GM18505 (cell line): ENCODE data around the gene MAGI3.
"Not testable (repeated sequence)": the region's sequence is repeated elsewhere in the genome, so short reads cannot be mapped to it uniquely, and the experiment has no call there.

ENCODE experiments used
- ATAC-seq: cut with Tn5 transposase; IDR thresholded peaks from one replicate; pipeline ENCODE4 v1.9.1; 2021; ENCODE audit not compliant: unreplicated experiment
- POLR2A ChIP-seq: IDR thresholded peaks from 4 replicates; pipeline ENCODE4 v1.6.1; 2011; ENCODE audit warnings: borderline replicate concordance; ENCODE audit not compliant: insufficient read depth, insufficient read length; ENCODE audit errors: extremely low read depth

The MAGI3 gene

DNA sequence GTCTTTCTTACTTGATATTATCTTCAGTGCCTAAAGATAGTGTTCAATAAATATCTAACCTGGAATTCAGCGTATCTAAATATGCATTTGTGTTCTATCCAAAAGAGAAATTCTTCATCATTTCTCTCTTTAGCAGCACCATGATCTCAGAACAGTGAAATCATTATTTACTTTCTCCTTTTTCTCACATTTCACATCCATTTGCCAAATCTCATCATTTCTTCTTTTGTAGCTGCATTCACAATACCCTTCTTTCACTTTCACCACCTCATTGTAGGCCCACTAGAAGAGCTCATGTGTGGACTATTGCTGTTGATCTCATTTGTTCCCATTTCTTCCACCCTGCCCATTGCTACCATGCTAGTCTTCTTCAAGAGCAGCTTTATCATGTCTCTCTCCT is 191.0 kb downstream of the MAGI3 start:
- TF ChIP-seq POLR2A, result no peak

DNA sequence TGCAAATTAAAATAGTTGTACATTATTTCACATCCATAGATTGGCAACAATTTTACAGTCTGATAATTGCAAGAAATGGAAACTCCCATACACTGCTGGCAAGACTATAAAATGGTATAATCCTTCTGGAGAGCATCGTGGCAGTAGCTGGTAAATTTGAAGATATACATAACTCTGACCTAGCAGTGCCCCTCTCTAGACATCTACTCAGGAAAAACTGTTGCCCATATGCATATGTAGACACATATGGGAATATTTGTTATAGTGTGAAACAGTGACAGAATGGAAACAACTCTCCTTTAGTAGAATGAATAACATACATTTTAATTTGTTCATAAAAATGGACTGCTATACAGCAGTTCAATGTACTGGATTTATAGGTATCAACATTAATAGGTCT is 191.8 kb downstream of the MAGI3 start:
- ATAC-seq, result no peak
- no peak for TF ChIP-seq POLR2A

More for the DNA sequence above, 191.0 kb downstream of the MAGI3 start:
- no peak for ATAC-seq

DNA sequence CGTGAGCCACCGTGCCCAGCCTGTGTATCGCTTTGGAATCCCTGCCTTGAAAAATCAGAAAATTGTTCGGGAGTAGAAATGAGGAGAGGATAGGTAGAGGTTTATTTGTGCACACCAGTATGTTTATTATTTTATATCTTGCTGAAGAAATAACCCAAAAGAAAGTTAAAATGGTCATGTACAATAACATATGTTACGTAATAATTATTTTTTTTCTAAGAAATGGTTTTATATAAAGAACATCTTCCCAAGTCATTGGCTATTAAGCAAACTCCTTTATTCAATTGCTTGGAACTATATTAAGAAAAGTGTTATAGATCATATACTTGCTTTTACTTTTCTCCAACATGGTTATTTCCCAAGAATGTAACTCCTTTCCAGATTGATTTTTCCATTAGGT is 197.2 kb downstream of the MAGI3 start:
- no peak for TF ChIP-seq POLR2A

DNA sequence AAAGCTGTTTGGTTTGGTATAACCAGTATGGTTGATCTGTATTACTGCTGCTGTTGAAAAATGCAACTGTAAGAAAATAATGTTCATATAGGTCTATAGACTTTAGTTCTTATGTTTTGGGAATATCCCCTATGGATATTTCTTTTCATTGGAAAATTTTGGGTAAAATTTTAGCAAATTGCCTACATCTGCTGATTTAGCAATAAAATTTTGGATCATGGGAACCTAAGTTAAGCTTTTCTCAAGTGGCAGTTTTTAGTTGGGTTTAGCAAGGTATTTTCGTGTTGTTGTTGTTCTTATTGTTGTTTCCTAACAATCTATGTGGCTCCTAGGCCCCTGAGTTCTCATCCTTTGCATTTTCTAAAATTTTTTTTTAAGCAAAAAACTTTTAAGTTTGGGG is 201.9 kb downstream of the MAGI3 start:
- no peak for TF ChIP-seq POLR2A
- ATAC-seq, result no peak

More for the DNA sequence above, 197.2 kb downstream of the MAGI3 start:
- ATAC-seq, result no peak

DNA sequence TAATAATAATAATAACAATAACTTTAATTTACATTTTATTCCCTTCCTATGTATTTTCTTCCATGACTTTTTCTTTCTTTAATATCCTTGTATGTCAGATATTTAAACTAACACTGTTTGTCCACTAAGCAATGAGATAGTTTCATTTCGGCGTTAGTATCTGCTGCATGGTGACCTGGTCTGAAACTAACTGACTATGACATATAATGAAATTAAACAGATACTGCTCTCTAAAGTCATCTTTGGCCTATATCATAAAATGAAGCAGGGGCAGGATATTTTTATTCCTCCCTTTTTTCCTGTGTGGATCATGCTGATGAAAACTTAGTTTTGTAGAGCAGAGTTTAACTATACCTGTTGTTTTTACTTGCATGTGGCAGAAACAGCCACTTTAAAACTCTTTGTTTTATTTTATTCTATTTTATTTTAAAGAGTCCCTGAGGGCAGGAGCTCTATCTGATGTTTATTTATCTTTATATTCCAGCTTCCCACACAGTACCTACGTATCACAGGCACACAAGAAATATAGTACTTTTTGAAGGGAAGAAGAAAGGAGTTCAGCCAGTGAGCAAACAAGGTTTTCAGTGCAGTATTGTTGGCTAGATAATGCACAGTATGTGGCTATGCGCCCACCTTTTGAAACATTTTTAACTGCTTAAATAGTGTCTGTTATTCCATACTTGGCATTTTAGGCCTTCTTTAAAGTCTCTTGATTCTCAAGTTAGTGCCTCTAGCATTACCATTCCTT is 203.4 kb downstream of the MAGI3 start:
- no peak for TF ChIP-seq POLR2A
- ATAC-seq, result no peak

DNA sequence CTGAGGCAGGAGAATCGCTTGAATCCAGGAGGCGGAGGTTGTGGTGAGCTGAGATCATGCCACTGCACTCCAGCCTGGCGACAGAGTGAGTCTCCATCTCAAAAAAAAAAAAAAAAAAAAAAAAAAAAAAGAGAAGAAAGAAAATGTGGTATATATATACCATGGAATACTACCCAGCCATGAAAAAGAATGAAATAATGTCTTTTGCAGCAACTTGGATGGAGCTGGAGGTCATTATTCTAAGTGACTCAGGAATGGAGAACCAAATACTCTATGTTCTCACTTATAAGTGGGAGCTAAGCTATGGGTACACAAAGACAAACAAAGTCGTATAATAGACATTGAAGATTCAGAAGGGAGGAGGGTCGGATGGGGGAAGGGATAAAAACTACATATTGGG is 214.2 kb downstream of the MAGI3 start:
- ATAC-seq, result not testable (repeated sequence)

DNA sequence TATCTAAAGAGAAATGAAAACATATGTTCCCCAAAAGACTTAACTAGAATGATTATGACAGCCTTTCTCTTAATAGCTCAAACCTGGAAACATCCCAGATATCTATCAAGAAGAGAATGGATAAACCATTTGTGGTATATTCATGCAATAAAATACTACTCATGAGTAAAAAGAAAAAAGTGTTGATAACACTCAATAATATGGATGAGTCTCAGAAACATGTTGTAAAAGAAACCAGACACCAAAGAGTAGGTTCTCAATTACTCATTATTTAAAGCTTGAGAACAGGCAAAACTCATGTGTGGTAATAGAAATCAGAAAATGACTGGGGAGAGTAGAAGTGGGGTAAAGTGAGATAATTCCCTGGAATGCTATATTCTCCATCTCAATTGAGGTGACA is 214.8 kb downstream of the MAGI3 start:
- no peak for TF ChIP-seq POLR2A
- ATAC-seq, result no peak

DNA sequence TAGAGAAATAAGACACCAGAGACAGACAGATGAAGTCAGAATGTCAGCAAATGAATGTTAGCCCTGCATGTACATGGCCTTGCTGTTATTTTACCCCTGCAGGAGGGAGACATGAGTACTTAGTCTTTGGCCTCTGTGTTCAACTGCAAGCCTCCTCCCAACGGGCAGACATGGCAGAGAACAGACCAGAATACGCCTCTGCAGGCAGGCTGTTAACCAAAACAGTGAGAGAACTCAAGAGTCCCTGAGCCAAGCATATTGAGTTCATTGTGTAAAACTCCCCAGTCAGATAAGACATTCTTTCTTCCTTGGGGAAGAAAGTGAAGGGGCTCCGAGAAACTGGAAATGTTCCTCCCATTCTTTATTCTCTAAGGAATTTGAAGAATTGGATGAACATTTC is 218.1 kb downstream of the MAGI3 start:
- no peak for ATAC-seq
- TF ChIP-seq POLR2A, result no peak

DNA sequence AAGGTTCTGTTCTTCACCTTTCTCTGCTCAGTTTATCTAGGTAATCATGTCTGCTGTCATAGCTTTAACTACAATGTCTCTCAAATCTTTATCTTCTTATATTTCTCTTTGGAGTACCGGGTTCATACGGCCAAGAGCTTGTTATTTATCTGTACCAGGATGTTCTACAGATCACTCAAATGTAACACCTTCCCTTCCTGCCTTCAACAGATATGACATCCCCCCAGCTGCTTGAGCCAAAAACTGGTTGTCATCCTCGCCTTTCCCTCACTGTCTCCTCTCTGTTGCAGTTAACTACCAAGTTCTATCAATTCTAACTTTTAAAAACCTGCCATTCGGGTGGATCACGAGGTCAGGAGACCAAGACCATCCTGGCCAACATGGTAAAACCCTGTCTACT is 220.1 kb downstream of the MAGI3 start:
- no peak for TF ChIP-seq POLR2A
- no peak for ATAC-seq

DNA sequence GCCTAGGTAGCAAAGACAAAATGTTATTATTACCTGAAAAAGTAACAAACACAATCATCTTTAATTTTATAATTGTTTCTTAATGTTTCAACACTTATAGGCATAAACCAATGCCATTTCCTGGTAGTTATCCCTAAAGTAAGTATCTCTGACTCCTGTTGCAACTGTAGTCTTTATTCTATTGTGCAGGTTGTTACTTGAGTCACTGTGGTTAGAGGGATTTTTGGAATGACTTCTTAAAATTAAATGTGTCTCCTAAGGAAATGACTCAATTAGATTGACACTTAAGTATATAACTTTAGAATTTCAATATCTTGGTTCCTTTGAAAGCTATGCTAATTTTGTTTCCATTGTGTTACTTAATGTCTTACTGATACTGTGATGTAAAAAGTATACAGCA is 225.1 kb downstream of the MAGI3 start:
- TF ChIP-seq POLR2A, result no peak
- ATAC-seq, result no peak

DNA sequence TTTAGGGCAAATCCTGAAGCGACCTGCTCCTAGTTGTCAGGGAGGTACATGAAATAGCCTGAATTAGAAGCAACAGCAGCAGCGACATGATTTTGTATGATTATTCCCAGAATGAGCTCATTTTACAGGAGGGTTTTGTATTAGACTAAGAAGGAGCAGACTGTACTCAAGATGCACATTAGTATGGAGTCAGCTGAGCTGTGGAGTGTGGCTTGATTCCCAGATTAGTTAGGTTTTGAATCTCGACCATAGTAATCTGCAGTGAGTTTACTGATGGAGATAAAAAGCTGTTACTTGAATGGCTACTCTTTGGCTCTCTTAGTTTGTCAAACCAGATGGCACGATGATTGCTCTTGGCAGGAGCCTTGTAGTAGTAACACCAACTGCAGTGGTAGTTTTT is 225.8 kb downstream of the MAGI3 start:
- TF ChIP-seq POLR2A, result no peak
- ATAC-seq, result no peak

DNA sequence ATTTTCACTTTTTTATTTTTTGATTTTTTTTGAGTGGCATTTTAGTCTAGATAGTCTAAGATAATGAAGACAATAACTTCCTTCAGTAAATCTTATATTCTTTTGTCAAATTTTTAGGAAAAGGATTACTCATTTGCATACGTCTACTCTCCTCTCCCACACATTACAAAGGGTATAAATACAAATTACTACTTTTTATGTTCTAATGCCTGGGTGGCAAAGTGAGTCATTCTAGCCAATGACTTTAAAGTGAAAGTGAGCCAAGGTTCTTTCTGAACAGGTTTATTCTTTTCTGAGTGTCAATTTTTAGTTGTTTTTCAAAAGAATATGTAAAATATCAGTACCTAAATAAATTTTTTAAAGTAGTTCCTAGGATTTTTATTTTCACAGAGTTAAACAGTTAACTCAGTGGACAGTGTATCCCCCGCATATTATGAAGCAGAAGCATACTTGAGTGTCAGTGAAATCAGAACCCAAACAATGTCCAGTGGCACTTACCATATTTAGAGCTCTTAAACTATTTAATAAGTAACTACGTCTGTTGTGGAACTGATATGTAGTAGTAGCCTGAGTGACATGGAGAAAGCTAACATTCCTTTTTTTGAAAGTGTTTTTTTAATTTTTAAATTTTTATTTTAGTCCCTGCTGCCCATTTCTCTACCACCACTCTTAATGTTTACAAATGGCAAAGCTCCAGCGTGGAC is 227.3 kb downstream of the MAGI3 start:
- no peak for ATAC-seq
- TF ChIP-seq POLR2A, result no peak

DNA sequence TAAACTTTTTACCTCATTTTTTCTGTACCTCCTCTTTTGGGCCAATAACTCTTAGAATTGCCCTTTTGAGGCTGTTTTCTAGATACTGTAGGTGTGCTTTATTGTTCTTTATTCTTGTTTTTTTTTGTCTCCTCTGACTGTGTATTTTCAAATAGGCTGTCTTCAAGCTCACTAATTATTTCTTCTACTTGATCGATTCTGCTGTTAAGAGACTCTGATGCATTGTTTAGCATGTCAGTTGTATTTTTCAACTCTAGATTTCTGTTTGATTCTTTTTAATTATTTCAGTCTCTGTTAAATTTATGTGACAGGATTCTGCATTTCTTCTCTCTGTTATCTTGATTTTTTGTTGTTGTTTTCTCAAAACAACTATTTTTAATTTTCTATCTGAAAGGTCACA is 238.7 kb downstream of the MAGI3 start:
- TF ChIP-seq POLR2A, result no peak

More for the DNA sequence above, 238.7 kb downstream of the MAGI3 start:
- no peak for ATAC-seq
